Measurements from ENCODE around the gene PRUNE1.

DNA sequence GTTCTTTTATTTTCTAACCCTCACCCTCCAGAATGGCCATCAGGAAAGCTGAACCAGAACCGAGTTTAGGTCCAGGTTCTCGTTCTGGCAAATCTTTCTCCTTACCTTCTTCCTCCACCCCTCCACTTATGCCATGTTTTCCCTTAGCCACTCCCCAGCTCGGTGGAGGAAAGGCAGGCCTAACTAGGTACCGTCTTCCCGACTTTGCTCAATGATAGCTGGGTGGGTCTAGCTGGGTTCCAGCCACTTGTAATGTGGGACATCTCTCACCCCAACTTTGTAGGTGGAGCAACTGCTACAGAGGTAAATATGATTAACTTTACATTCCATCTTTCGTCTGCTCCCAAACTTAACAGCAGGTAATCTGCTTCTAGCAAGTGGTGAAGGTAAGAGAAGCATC lies 28.8 kb downstream of the PRUNE1 start:
- TF ChIP-seq CTCF (IDR thresholded peaks at IDR 0.05) (no peak), POLR2A (IDR thresholded peaks at IDR 0.05) (no peak)

Data from body of pancreas (tissue), 4 donors.